ENCODE data around the gene ACADSB. TPM values are rescaled to one million over a fixed set of nuclear protein-coding genes. Genes with fewer than 3 reads are reported as not detected.

ACADSB gene
- total RNA-seq, 1 donor from 2014 or later: 65.3 TPM

DNA sequence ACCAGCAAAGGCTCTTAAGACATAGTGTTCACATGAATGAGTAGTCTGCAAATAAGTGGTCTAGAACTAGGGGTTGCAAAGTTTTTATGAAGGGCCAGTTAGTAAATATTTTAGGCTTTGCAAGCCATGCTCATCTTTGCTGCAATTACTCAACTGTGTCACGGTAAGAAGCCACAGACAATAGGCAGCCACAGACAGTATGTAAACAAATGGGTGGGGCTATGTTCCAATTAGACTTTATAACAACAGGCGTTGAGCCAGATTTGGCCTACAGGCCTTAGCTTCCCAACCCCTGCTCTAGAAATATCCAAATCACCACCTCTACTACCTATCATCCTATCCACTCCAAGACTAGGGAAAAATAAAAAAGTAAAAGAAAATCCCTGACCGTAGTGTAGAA, 9.5 kb upstream of the ACADSB start:
- intact Hi-C loops (cut with DNase I): no loop called here

DNA sequence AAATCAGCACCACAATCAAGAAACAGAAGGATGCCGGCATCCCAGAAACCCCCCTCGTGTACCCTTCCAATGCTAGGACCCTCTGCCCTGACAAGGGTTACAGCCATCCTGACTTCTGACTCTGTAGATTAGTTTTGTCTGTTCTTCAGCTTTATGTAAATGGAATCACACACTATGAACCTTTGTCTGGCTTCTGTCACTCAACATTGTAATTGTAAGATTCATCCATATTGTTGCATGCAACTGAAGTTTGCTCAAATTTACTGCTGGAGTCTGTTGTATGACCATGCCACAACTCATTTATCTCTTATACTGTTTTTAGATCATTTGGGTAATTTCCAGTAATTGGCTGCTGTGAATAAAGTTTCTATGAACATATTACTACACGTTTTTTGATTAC, 8.7 kb upstream of the ACADSB start:
- intact Hi-C loops (cut with DNase I): no loop called here
- DNase-seq (ENCODE audit: low spot score): no peak

More for the DNA sequence above, 9.5 kb upstream of the ACADSB start:
- no peak for DNase-seq (ENCODE audit: low spot score)

GRCh38 chr10:123001370-123001769, 7.4 kb upstream of the ACADSB start:
- intact Hi-C loops (cut with DNase I): no loop called here
- no peak for DNase-seq (ENCODE audit: low spot score)

- intact Hi-C loops (cut with DNase I): no loop called here
- no peak for DNase-seq (ENCODE audit: low spot score)
Observed at GRCh38 chr10:123004298-123004697, 4.5 kb upstream of the ACADSB start.

- intact Hi-C loops (cut with DNase I): loop anchor here (1.0 to 5.0 kb wide), 3 partner anchors 27 to 145 kb away; partner anchors contain the start of genes BUB3, C10orf88 and PSTK
Observed at GRCh38 chr10:123007558-123008354, 1.1 kb upstream of the ACADSB start.

GRCh38 chr10:123009105-123009820, 457 bp downstream of the ACADSB start:
- DNase-seq (ENCODE audit: low spot score): no peak
- intact Hi-C loops (cut with DNase I): loop anchor here (5.0 kb wide), 1 partner anchor 143 kb away; the partner anchor contains the start of gene BUB3

More at GRCh38 chr10:123007558-123008354, 1.1 kb upstream of the ACADSB start:
- DNase-seq (ENCODE audit: low spot score): no peak

- no peak for DNase-seq (ENCODE audit: low spot score)
- intact Hi-C loops (cut with DNase I): no loop called here
Observed at GRCh38 chr10:123011987-123012386, 3.2 kb downstream of the ACADSB start.

DNA sequence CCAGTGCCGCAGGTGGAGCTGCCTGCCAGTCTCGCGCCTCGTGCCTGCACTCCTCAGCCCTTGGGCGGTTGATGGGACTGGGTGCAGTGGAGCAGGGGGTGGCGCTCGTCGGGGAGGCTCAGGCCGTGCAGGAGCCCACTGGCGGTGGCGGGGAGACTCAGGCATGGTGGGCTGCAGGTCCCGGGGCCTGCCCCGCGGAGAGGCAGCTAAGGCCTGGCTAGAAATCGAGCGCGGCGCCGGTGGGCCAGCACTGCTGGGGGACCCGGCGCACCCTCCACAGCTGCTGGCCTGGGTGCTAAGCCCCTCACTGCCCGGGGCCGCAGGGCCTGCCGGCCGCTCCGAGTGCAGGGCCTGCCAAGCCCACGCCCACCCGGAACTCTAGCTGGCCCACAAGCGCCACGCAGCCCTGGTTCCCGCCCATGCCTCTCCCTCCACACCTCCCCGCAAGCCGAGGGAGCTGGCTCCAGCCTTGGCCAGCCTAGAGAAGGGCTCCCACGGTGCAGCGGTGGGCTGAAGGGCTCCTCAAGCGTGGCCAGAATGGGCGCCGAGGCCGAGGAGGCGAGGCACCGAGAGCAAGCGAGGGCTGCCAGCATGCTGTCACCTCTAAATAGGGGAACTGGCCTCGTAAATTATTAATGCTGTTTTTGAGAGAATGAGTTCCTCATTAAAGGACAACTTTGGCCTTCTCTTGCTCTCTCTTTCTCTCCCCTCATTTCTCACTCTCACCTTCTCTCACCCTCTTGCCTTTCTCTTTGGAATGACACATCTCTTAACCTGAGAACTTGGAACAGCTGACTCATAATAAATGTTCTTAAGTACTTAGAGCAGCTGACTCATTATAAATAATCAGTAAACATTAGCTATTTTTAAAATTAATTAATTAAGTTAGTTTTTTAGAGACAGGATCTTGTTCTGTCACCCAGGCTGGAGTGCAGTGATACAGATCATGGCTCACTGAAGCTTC, 4.9 kb downstream of the ACADSB start:
- intact Hi-C loops (cut with DNase I): no loop called here
- DNase-seq (ENCODE audit: low spot score): no peak

DNA sequence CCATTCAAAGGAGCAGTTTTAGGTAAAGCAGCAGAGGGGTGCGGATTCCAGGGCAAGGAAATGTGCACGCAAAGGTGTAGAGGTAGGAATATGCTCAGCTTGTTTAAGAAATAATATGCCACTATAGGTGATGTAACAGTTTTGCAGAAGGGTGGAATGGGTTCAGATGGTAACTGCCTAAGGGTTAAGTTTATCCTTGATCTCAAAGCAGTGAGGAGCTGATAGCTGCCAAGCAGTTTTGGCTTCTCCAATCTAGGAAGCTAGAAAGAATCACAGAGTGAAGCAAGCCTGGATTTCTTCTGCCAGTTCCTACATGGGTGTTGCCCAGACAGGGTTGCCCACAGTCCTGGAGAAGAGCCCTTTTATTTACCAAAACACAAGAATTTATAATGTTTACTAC, 6.0 kb downstream of the ACADSB start:
- intact Hi-C loops (cut with DNase I): no loop called here
- DNase-seq (ENCODE audit: low spot score): no peak

DNA sequence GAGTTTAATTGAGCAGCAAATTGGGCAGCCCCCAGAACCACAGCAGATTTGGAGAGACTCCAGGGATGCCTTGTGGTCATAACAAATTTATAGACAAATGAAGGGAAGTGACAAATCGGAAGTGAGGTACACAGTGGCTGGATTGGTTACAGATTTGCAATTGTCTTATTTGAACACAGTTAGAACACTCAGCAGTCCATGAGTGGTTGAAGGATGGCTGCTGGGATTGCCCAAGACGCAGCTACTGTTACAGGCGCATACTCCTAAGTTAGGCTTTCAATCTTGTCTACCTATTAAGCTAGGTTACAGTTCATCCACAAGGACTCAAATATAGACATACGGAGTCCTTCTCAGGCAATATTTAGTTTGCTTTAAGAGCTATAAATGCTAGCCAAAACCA, 7.4 kb downstream of the ACADSB start:
- intact Hi-C loops (cut with DNase I): no loop called here
- no peak for DNase-seq (ENCODE audit: low spot score)

GRCh38 chr10:123017421-123018165, 8.8 kb downstream of the ACADSB start:
- intact Hi-C loops (cut with DNase I): no loop called here
- no peak for DNase-seq (ENCODE audit: low spot score)

- intact Hi-C loops (cut with DNase I): no loop called here
Observed at GRCh38 chr10:123018531-123018930, 9.7 kb downstream of the ACADSB start.

DNA sequence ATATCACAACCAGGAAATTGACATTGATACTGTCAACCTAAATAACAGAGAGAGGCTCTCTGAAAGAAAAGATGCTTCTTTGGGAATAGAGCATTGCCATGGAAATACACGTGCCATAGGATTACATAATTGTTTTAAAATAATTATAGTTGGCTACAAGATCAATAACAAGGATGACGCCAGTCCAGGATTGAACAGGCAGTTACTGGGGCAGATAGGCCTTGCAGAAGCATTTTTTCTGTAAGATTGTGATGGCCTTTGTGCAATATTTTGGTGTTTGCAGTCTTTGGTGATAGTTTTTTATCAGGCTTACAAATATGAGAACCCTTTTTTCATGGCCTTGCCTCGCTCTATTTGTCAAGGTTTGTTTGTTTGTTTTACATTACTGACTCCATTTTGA, 10.5 kb downstream of the ACADSB start:
- intact Hi-C loops (cut with DNase I): no loop called here
- no peak for DNase-seq (ENCODE audit: low spot score)

More at GRCh38 chr10:123018531-123018930, 9.7 kb downstream of the ACADSB start:
- no peak for DNase-seq (ENCODE audit: low spot score)

DNA sequence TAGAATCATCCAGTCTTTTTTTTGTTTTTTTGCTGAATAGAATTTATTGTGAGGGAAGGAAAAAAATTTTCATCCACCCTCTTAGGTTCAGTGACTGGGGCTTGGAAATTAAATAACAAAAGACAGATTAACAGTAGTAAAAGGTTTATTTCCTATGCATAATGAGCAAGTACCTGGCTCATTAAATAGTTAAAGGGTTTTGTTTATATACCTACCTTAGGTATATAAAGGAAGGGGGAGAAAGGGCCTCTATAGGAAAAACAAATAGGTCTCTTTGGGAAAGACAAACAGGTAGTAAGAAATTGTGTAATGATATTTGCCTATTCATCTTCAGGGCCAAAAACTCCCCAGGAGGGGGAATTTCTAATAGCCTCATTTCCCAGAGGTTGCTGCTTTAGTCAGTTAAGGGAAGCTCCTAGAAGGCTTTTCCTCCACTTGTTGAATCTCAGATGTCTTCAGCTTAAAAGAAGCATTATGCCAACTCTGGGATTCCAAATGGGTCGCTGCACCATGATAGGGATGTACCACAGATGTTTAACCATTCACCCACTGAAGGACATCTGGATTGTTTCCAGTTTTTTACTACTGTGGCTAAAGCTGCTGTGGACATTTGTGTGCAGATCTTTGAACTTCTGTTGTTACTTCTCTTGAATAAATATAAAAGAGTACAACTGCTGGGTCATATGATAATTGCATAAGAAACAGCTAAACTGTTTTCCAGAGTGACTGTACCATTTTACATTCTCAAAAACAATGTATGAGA, 11.3 kb downstream of the ACADSB start:
- no peak for DNase-seq (ENCODE audit: low spot score)
- intact Hi-C loops (cut with DNase I): no loop called here

DNA sequence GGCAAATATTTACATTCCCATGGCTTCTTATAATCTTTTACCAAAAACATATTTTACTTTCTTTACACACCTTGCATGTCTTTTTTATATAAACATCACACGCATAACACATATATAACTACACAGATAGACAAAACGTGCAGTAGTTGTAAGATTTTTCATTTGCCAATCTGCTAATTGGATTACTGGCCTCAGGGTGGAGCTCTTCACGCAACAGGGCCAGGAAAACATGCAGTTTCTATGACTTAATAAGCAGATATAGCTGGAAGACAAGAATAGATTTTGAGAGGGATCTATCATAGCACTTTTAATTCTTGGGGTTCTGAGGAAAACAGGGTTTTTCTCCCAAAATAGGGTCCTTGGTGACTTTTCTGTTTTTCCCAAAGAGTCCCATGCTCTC, 12.7 kb downstream of the ACADSB start:
- intact Hi-C loops (cut with DNase I): no loop called here
- DNase-seq (ENCODE audit: low spot score): no peak

DNA sequence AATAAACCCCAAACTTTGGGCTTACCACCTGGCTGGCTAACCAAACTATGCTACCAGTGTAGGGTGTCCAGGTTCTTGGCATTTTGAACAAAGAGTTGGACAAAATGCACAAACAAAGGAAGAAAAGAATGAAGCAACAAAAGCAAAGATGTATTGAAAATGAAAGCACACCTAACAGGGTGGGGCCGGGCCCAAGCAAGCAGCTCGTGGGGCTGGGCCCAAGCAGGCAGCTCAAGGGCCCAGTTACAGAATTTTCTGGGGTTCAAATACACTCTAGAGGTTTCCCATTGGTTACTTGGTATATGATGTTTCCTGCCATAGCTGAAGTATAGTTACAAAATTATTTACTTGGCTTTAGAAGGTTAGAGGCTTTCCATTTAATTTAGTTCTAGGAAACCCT, 15.7 kb downstream of the ACADSB start:
- DNase-seq (ENCODE audit: low spot score): no peak
- intact Hi-C loops (cut with DNase I): no loop called here

DNA sequence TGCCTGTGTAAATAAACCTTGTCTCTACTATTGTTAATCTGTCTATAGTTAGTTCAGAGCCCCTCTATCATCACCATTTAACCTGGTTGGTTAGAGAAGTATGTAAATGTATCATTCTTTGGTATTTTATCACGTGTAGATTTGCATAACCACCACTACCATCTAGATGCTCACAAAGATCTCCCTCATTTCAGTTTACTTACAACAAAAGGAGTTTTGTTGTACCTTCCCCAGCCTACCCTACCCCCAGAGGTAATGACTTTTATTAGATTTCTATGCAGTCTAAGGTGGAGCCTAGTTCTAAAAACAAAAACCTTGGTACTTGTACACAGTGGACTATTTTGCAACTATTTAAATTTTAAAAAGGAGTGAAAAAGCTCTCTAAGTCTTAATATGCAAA, 17.5 kb downstream of the ACADSB start:
- no peak for DNase-seq (ENCODE audit: low spot score)
- intact Hi-C loops (cut with DNase I): no loop called here

DNA sequence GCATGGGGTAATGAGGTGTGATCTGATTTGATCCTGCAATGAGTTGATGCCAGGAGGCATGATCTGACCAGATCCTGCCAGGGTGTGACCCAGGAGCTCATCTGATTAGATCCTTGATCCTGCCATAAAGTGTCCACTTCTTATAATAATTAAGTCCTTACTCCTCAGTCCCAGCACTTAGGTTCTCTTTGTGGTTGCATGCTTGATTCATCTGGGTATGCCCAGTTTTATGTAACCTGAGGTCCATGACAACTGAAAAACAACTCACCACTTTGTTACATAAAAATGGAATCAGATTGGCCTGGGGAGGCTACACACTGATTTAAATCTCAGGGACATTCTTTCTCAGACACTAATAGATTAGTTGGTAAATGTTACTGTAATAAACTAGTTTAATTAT, 19.1 kb downstream of the ACADSB start:
- intact Hi-C loops (cut with DNase I): no loop called here
- DNase-seq (ENCODE audit: low spot score): no peak

Data from cardiac septum (tissue), 1 donor.